Parathyroid adenoma (tissue), 2 donors: ENCODE results near the gene TYMS.

ENCODE experiments used
- H2AFZ ChIP-seq: fragments of 300-600 bp; sonication (generic); one replicate; pipeline ENCODE4 v1.7.0; 2017; ENCODE audit warnings: antibody characterized with exemption, mild to moderate bottlenecking
- H3K27ac ChIP-seq: fragments of 300-600 bp; sonication (generic); one replicate; pipeline ENCODE4 v1.7.0; 2017
- H3K27me3 ChIP-seq: fragments of 300-600 bp; sonication (generic); one replicate; pipeline ENCODE4 v1.7.0; 2017; ENCODE audit warnings: low read length; ENCODE audit not compliant: control insufficient read depth, insufficient read depth
- H3K36me3 ChIP-seq: fragments of 300-600 bp; sonication (generic); one replicate; pipeline ENCODE4 v1.7.0; 2017; ENCODE audit warnings: low read length; ENCODE audit not compliant: control insufficient read depth, insufficient read depth
- H3K4me1 ChIP-seq: fragments of 300-600 bp; sonication (generic); one replicate; pipeline ENCODE4 v1.7.0; 2017; ENCODE audit warnings: control low read depth
- H3K4me2 ChIP-seq: fragments of 300-600 bp; sonication (generic); one replicate; pipeline ENCODE4 v1.7.0; 2017; ENCODE audit warnings: low read length
- H3K4me3 ChIP-seq: fragments of 300-600 bp; sonication (generic); one replicate; pipeline ENCODE4 v1.7.0; 2017; ENCODE audit warnings: low read depth, low read length
- H3K79me2 ChIP-seq: fragments of 300-600 bp; sonication (generic); one replicate; pipeline ENCODE4 v1.7.0; 2017; ENCODE audit warnings: control low read depth
- H3K9ac ChIP-seq: fragments of 300-600 bp; sonication (generic); one replicate; pipeline ENCODE4 v1.7.0; 2017; ENCODE audit warnings: mild to moderate bottlenecking
- H3K9me3 ChIP-seq: fragments of 300-600 bp; sonication (generic); one replicate; pipeline ENCODE4 v1.7.0; 2017; ENCODE audit warnings: low read length; ENCODE audit not compliant: control insufficient read depth
- CTCF ChIP-seq: fragments of 300-600 bp; sonication (generic); IDR thresholded peaks from one replicate; pipeline ENCODE4 v1.7.0; 2017; ENCODE audit warnings: antibody characterized with exemption, mild to moderate bottlenecking
- donor health status: primary hyperparathyroidism.

Gene TYMS

DNA sequence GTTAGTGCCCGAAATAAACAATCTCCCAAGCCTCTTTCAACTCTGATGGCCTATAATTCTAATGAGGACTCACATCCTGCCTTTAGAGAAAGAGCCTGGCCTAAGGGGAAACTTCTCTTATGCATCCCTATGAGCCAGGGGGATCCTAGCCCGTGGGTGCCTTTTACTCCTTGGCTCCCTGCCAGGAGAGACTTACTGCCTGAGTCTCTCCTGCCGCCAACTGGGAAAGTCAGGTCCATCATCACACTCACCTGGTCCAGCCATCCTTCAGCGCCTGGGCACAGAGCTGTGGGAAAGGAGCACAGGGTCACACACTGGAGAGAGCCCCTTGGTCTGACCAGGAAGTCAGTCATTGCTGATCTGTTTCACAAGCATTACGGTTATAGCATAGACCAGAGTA lies 30.9 kb downstream of the TYMS start:
- H3K9me3 ChIP-seq: no peaks in the 10 kb centered on the region
- H3K4me1 ChIP-seq: no peaks in the 10 kb centered on the region
- TF ChIP-seq CTCF: no peak
- no peaks in the 10 kb centered on the region for H3K27me3 ChIP-seq
- no peak overlapping the region for H3K9ac ChIP-seq
- no peak overlapping the region for H3K27ac ChIP-seq
- H2AFZ ChIP-seq: no peak overlapping the region
- H3K4me3 ChIP-seq: no peak overlapping the region
- H3K79me2 ChIP-seq: no peaks in the 10 kb centered on the region
- H3K4me2 ChIP-seq: no peak overlapping the region
- no peaks in the 10 kb centered on the region for H3K36me3 ChIP-seq

DNA sequence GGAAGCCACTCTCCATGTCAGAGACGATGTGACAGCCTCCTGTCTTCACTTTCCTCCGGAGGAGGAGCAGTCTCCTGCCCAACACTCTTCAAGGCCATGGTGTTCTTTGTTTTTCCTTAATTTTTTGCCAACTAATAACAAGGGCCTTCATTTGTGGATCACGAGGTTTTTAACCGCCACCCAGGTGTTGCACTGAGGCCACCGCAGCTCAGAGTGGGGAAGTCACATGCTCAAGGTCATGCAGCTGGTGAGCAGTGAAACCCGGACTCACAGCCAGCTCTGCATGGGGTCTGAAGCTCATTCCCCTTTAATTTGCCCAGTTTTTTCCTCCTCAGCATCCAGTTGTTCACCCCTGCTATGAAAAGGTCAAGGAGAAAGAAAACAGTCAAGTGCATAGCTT lies 35.4 kb downstream of the TYMS start:
- no peak overlapping the region for H2AFZ ChIP-seq
- no peaks in the 10 kb centered on the region for H3K27me3 ChIP-seq
- H3K4me3 ChIP-seq: no peak overlapping the region
- no peak overlapping the region for H3K4me2 ChIP-seq
- no peaks in the 10 kb centered on the region for H3K36me3 ChIP-seq
- no peak overlapping the region for H3K27ac ChIP-seq
- H3K79me2 ChIP-seq: peaks cover 4% of the 10 kb centered on the region
- no peak overlapping the region for H3K9ac ChIP-seq
- H3K9me3 ChIP-seq: no peaks in the 10 kb centered on the region
- H3K4me1 ChIP-seq: peaks cover 3% of the 10 kb centered on the region
- no peak for TF ChIP-seq CTCF

DNA sequence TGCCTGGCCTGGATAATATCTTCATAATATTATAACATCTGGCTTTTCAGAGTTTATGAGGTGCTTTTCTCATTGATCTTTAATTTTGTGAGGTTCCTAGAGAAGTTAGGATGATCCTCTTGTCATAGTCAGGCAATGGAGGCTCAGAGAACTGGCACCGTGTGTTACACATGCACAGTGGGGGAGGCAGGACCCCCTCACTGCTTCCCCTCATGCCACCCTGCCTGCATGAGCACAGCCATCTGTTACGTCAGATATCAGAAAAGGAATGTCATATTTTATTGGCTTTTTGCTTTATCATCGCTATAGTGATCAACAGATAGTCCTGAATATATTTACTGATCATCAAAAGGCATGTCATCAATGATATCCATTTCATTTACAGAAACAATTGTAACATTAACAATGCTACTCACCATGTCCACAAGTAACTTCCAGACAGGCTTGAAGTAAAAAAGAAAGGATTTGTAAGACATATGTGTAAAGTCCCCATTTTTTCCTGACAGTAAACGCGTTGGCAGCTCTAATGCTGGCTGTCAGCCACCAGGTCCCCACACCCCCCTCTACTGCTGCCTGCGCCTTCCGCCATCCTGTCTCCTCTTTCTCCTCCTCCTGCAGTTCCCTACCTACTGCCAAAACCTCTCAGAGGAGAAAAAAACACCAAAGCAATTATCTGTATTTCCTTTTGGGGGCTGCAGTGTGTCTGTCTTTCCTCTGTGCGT lies 36.2 kb downstream of the TYMS start:
- peaks cover 4% of the 10 kb centered on the region for H3K79me2 ChIP-seq
- no peaks in the 10 kb centered on the region for H3K36me3 ChIP-seq
- peaks cover 7% of the 10 kb centered on the region for H3K4me1 ChIP-seq
- no peak for TF ChIP-seq CTCF
- no peaks in the 10 kb centered on the region for H3K9me3 ChIP-seq
- H3K9ac ChIP-seq: no peak overlapping the region
- no peak overlapping the region for H3K27ac ChIP-seq
- H3K27me3 ChIP-seq: no peaks in the 10 kb centered on the region
- H3K4me2 ChIP-seq: no peak overlapping the region
- no peak overlapping the region for H2AFZ ChIP-seq
- no peak overlapping the region for H3K4me3 ChIP-seq

DNA sequence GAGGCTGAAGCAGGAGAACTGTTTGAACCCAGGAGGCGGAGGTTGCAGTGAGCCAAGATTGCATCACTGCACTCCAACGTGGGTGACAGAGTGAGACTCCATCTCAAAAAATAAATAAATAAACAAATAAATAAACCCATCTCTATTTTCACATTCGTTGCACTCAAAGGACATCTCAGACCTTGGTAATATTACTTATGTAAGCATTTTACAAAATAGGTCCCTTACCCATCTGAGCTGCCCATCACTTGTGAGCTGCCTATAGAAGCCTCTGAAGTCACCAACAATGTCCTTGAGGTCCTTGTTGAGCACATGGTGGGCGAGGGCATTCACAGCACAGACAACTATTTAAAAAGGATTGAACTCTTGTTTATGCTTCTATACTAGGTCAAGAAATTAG lies 39.6 kb downstream of the TYMS start:
- Histone ChIP-seq H3K4me2 (no peak overlapping the region), H3K9ac (no peak overlapping the region), H3K27ac (no peak overlapping the region), H2AFZ (no peak overlapping the region), H3K4me1 (peaks cover 7% of the 10 kb centered on the region), H3K4me3 (no peak overlapping the region), H3K79me2 (peaks cover 4% of the 10 kb centered on the region), H3K9me3 (no peaks in the 10 kb centered on the region), H3K27me3 (no peaks in the 10 kb centered on the region), H3K36me3 (no peaks in the 10 kb centered on the region)
- no peak for TF ChIP-seq CTCF

DNA sequence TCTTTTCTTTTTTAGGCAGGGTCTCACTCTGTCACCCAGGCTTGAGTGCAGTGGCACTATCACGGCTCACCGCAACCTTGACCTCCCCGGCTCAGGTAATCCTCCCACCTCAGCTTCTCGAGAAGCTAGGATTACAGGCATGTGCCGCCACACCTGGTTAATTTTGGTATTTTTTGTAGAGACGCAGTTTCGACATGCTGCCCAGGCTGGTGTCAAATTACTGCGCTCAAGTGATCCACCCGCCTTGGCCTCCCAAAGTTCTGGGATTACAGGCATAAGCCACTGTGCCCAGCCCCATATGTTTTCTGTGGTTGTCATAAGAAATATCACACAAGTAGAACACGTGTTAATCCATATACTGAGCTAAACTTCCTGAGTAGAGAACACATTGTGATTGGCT lies 40.3 kb downstream of the TYMS start:
- H3K79me2 ChIP-seq: peaks cover 4% of the 10 kb centered on the region
- H3K4me1 ChIP-seq: peaks cover 7% of the 10 kb centered on the region
- H3K4me3 ChIP-seq: no peak overlapping the region
- peak overlapping the region; percentile 46 for H3K27ac ChIP-seq
- no peaks in the 10 kb centered on the region for H3K9me3 ChIP-seq
- no peaks in the 10 kb centered on the region for H3K36me3 ChIP-seq
- no peak overlapping the region for H3K4me2 ChIP-seq
- peak; percentile 55 for TF ChIP-seq CTCF
- H3K27me3 ChIP-seq: no peaks in the 10 kb centered on the region
- H3K9ac ChIP-seq: no peak overlapping the region
- H2AFZ ChIP-seq: peak overlapping the region; percentile 38
